Measurements from ENCODE around the gene LPIN1.

DNA sequence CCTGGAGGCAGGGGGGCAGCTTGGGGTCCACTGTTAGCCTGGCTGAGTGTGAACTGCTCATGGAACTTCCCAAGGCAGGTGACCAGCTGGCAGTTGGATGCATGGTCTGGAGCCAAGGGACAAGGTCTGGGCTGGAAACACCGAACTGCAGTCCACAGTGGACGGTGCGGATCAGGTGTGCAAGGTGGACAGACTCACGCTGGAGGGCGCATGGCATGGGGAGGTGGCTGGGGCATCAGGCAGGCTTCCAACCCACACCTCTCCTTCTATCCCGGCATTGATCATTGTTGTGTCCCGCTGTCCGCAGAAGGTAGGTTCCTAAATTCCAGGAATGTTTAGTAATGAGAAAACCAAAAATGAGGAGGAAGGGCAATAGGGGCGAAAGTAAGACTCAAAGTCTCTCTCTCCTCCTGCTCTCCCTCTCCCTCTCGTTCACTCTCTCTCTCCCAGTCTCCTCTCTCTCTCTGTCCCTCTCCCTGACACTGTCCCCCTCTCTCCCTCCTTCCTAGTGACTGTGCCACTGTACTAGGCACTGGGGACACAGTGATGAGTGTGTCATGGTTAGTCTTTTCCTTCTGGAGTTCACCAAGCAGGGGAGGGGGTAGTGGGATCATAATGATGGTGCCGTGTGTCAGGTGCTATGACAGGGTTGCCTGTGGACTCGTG is 30.3 kb upstream of the LPIN1 start:
- TF ChIP-seq SAP30 (IDR thresholded peaks at IDR 0.05; ENCODE audit: insufficient read depth, insufficient replicate concordance, low read length) (no peak), EZH2 (IDR thresholded peaks at IDR 0.05; ENCODE audit: low read depth, low read length, severe bottlenecking) (no peak), POLR2A (IDR thresholded peaks at IDR 0.05; ENCODE audit: control extremely low read depth in 1 of 2, low read depth in 2 of 2, low read length in 2 of 2) (no peak), GABPA (IDR thresholded peaks at IDR 0.05; ENCODE audit: borderline replicate concordance, insufficient read depth, low read length) (no peak), SP1 (IDR thresholded peaks at IDR 0.05; ENCODE audit: low read depth, low read length) (no peak), SIRT6 (IDR thresholded peaks at IDR 0.05; ENCODE audit: low read length) (no peak), SP2 (IDR thresholded peaks at IDR 0.05; ENCODE audit: low read length) (no peak), POLR2AphosphoS5 (IDR thresholded peaks at IDR 0.05; ENCODE audit: low read depth, low read length) (no peak), PHF8 (conservative IDR thresholded peaks at IDR 0.05; ENCODE audit: low read depth, low read length) (no peak), EP300 (IDR thresholded peaks at IDR 0.05; ENCODE audit: borderline replicate concordance in 1 of 2, low read depth in 2 of 2, low read length in 2 of 2) (no peak), JUN (IDR thresholded peaks at IDR 0.05; ENCODE audit: low read depth, low read length) (no peak)

Data from H1 (cell line).